ENCODE data around the gene MSMO1. TPM values are rescaled to one million over a fixed set of nuclear protein-coding genes. Genes with fewer than 3 reads are reported as not detected.

The MSMO1 gene
- 40.8 and 86.8 TPM in 2 replicates for total RNA-seq

DNA sequence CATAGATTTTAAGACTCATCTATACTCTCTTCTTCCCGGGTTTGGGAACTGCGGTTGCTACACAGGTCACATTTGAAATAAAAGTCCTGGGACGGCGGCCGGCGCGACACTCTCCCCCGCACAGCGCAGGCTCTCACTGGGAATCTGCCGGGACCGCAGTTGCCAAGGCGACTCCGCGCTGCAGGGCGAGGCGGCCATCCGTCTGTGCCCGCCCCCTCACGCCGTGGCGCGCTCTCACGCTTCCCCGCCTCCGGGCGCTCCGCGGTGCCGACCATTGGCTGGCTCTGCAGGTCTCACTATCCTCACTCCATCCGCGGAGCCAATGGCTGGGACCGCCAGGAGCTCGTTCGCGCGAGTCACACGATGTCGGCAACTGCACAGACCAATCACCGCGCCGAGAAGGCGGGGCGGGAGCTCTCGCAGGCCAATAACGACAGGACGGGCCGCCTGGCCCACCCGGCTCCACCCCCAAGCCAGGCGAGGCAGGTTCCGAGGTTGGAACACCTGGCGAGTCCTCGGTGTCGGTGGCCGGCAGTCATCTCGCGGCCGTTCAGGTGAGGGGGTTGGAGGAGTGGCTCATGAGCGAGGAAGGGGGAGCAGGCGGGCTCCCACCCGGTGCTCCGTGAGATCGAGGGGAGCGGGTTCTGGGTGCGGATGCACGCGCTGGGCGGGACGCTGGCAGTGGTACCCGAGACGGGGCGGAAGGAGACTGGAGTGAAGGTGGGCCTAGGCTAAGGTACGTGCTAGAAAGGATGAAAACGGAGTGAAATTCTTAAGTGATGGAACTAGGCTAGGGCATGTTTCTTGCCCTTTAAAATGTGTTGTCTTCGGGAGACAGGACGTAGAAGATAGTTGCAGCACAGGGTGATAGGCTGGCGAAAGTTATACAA, at the start of gene MSMO1:
TSS of gene MSMO1 (plus strand) at position 459 of the 890 bp plus-strand sequence. CDS start 5,702 bp downstream, outside the sequence.

DNA sequence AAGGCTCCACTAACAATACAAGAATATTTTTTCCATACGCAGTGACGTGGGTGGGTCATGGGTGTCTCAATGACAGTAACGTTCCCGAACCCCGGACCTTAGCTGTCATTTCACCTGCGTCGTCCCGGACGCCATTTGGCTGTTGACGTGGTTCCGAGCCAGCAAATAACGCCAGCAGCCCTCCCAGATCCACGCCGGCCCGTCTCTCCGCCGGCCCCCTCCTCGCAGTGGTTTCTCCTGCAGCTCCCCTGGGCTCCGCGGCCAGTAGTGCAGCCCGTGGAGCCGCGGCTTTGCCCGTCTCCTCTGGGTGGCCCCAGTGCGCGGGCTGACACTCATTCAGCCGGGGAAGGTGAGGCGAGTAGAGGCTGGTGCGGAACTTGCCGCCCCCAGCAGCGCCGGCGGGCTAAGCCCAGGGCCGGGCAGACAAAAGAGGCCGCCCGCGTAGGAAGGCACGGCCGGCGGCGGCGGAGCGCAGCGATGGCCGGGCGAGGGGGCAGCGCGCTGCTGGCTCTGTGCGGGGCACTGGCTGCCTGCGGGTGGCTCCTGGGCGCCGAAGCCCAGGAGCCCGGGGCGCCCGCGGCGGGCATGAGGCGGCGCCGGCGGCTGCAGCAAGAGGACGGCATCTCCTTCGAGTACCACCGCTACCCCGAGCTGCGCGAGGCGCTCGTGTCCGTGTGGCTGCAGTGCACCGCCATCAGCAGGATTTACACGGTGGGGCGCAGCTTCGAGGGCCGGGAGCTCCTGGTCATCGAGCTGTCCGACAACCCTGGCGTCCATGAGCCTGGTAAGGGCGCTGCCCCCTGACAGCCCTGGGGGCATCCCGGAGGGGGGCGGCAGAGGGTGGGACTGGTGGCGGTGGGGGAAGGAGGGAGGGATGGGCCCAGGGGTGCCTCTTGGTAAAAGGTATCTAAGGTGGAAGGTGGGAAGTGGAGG, 51.5 kb downstream of the MSMO1 start, which contains the start of gene CPE:
TSS of gene CPE (plus strand) at position 264 of the 933 bp plus-strand sequence. CDS start at position 478, 214 bp downstream.

Other genes with a start within 250 kb of the MSMO1 start
- 1.1 and 2.7 TPM in 2 replicates for gene TMEM192, start 214.8 kb upstream of the MSMO1 start, total RNA-seq
- gene KLHL2, start 120.1 kb upstream of the MSMO1 start, total RNA-seq, result 12.6 and 15.3 TPM in 2 replicates
- 3.9 and 4.3 TPM in 2 replicates for gene CPE, start 51.3 kb downstream of the MSMO1 start, total RNA-seq

Data from bronchial smooth muscle cell (primary cell).